Heart left ventricle (tissue), 16 donors: ENCODE measurements around the gene PDCD7. TPM values are rescaled to one million over a fixed set of nuclear protein-coding genes. Genes with fewer than 3 reads are reported as not detected.
"Not testable (repeated sequence)": the region's sequence is repeated elsewhere in the genome, so short reads cannot be mapped to it uniquely, and the experiment has no call there.

Experiments
- ATAC-seq, 4 donors: fragments of 200-7000 bp; cut with Tn5 transposase; one replicate each; pipeline ENCODE4 v1.9.1; 2020 to 2022; ENCODE audit warnings: moderate library complexity in 4 of 4, mild to moderate bottlenecking in 3 of 4, moderate number of reproducible peaks in 1 of 4
- DNase-seq, 5 donors: peaks; one replicate each; pipeline ENCODE4 v3.0.0-alpha.2; 2020
- H3K27ac ChIP-seq, 12 donors: fragments of 200-600 bp; sonication (generic) in 4 of 12; one replicate each; pipeline versions ENCODE4 v1.5.0 to v1.8.0; 2016 to 2022; ENCODE audit warnings: mild to moderate bottlenecking in 2 of 12
- H3K27me3 ChIP-seq, 9 donors: fragments of 200-600 bp; sonication (generic) in 2 of 9; one replicate each; pipeline versions ENCODE4 v1.5.1 to v1.8.0; 2016 to 2022; ENCODE audit warnings: mild to moderate bottlenecking in 3 of 9
- H3K36me3 ChIP-seq, 9 donors: fragments of 200-600 bp; sonication (generic) in 2 of 9; one replicate each; pipeline versions ENCODE4 v1.5.0 to v1.8.0; 2018 to 2022; ENCODE audit warnings: mild to moderate bottlenecking in 2 of 9
- H3K4me1 ChIP-seq, 12 donors: fragments of 200-600 bp; sonication (generic) in 4 of 12; one replicate each; pipeline versions ENCODE4 v1.5.0 to v1.8.0; 2016 to 2022; ENCODE audit warnings: mild to moderate bottlenecking in 3 of 12
- H3K4me3 ChIP-seq, 12 donors: fragments of 200-600 bp; sonication (generic) in 4 of 12; one replicate each; pipeline versions ENCODE4 v1.5.0 to v1.8.0; 2017 to 2022; ENCODE audit warnings: mild to moderate bottlenecking in 9 of 12, moderate library complexity in 4 of 12
- H3K9me3 ChIP-seq, 12 donors: fragments of 200-600 bp; sonication (generic) in 4 of 12; one replicate each; pipeline versions ENCODE4 v1.5.0 to v1.8.0; 2016 to 2022; ENCODE audit warnings: mild to moderate bottlenecking in 1 of 12
- CTCF ChIP-seq, 12 donors: fragments of 200-600 bp; sonication (generic) in 4 of 12; IDR thresholded peaks; one replicate each; pipeline versions ENCODE4 v1.5.0 to v1.8.0; 2018 to 2022; ENCODE audit warnings: antibody characterized with exemption in 12 of 12, mild to moderate bottlenecking in 5 of 12
- POLR2A ChIP-seq, 2 donors: fragments of 450-650 bp; IDR thresholded peaks; one replicate each; pipeline ENCODE4 v1.6.1; 2017; ENCODE audit warnings: antibody characterized with exemption in 2 of 2, mild to moderate bottlenecking in 2 of 2, moderate library complexity in 2 of 2
- WGBS, 4 donors: extraction: QIAGEN DNeasy Blood & Tissue Kit in 2 of 4; methylation state at CpG; one replicate each; pipeline versions ENCODE4 v1.1.5 to v1.1.7; 2013 to 2018; 5-methylcytosine and 5-hydroxymethylcytosine counted together
- intact Hi-C, 10 donors: fragments of 100-400 bp; cut with DNase I; formaldehyde crosslinking; loops; one replicate each; pipeline versions ENCODE4 v1.11.1 to v1.14.2; 2022
- polyA plus RNA-seq, 2 donors: library from polyadenylated mRNA; stranded (reverse); fragments of 200-250 nt; gene quantifications; one replicate each; pipeline ENCODE4 v1.2.3, GENCODE V29; 2013
- total RNA-seq, 9 donors: library from RNA; depleted of rRNA in 2 of 9; stranded (reverse); fragments of >200 nt in 2 of 9; fragmentation: NEBNext Ultra II Directional in 3 of 9; extraction: Animal tissue kit (Norgen Biotek cat#: 25700) in 3 of 9; gene quantifications; one replicate each; pipeline versions ENCODE4 v1.1.0 to v1.2.4, GENCODE V29; 2016 to 2023
- donor health status: ischemic (EF 13 %, LVEDD 7.1; RV severe dilation, severe dysfunction).
- donor health status: healthy with polysubstance abuse.
- donor health status: DM: no; HTN: yes; CAD: no.
- donor health status: DM: no; HTN: no; CAD: no.
- donor health status: ischemic (EF 25% LVEDD 6.9; RV normal size, moderate dysfunction).
- donor health status: ischemic (EF 25% LVEDD 5.7; RV mildly dilated, moderate dysfunction).
- donor health status: healthy.
- donor health status: DM: yes; HTN: yes; CAD: no.
- donor health status: ischemic (EF 35%, LVEDD 5.7; RV mildly dilated, moderate dysfunction).
- donor health status: nonischemic (EF 11% LVEDD 7.7; RV severe dilation, severe dysfunction).
- donor health status: DM: yes; HTN: yes; CAD: no.
- donor health status: PGD.
- donor health status: ischemic (EF 29% LVEDD 5.4; RV normal size, mild dysfunction).
- donor health status: nonischemic (EF 23%, LVEDD 6.1; RV moderate dilation, normal function).

Gene PDCD7
- total and polyA plus RNA-seq, 11 donors: 9.5 to 21.9 (median 13.7) TPM

- peak in 2 of 4 donors; percentile 15 to 30 for ATAC-seq
- no peaks in the 10 kb centered on the region for H3K27me3 ChIP-seq
- H3K36me3 ChIP-seq: peaks cover 0 to 84% (median 55%) of the 10 kb centered on the region in 9 donors
- intact Hi-C loops: loop anchor here in 9 of 10 donors (1.0 to 5.0 kb wide), 4 partner anchors 47 to 70 kb away; no protein-coding TSS in a partner anchor
- TF ChIP-seq CTCF (IDR thresholded peaks at IDR 0.05): peak in 2 of 12 donors; percentile 2 to 6
- no peak for TF ChIP-seq POLR2A (IDR thresholded peaks at IDR 0.05)
- no peak overlapping the region for H3K4me3 ChIP-seq
- WGBS, 4 donors: 63 to 80% (median 75%) methylated on average over 33 to 75 of the region's 75 CpGs
- DNase-seq: no peak
- H3K9me3 ChIP-seq: no peaks in the 10 kb centered on the region
- no peak overlapping the region for H3K27ac ChIP-seq
- peaks cover 0 to 5% (median 0%) of the 10 kb centered on the region in 12 donors for H3K4me1 ChIP-seq
These were observed 31.5 kb downstream of the PDCD7 start for GRCh38 chr15:65101891-65102708.

- WGBS, 4 donors: 39 to 49% (median 42%) methylated on average over 9 of the region's 9 CpGs
- TF ChIP-seq CTCF (IDR thresholded peaks at IDR 0.05) (peak; percentile 64 to 81 (median 74)), POLR2A (IDR thresholded peaks at IDR 0.05) (no peak)
- H3K27ac ChIP-seq: no peak overlapping the region
These were observed 32.2 kb downstream of the PDCD7 start for GRCh38 chr15:65101411-65101890.

DNA sequence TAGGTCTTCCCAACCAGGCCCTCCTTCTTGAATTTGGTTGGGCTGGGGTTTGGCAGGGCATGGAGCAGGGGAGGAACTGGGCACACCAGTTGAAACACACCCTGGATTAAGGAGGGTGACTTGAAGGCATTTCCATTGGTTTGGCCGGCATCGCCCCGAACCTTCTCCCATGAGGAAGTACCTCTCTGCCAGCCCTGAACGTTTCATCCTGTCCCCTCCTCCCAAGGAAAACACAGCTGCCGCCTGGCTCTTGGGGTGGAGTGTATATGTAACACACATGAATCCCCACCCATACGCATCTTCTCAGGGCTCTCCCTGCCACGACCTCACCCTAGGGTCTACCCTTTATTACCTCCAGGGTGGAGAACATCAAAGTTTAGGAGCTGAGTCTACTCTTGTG is 33.2 kb downstream of the PDCD7 start:
- ATAC-seq (no peak), DNase-seq (no peak)
- no peak for TF ChIP-seq CTCF (IDR thresholded peaks at IDR 0.05)
- TF ChIP-seq POLR2A (IDR thresholded peaks at IDR 0.05): no peak
- intact Hi-C loops: loop anchor here in 5 of 10 donors (2.0 to 5.0 kb wide), 3 partner anchors 46 to 68 kb away; no protein-coding TSS in a partner anchor
- H3K27ac ChIP-seq: no peak overlapping the region
- peaks cover 0 to 5% (median 0%) of the 10 kb centered on the region in 12 donors for H3K4me1 ChIP-seq
- no peaks in the 10 kb centered on the region for H3K9me3 ChIP-seq
- no peaks in the 10 kb centered on the region for H3K27me3 ChIP-seq
- 85 to 90% (median 88%) methylated on average over 7 of the region's 7 CpGs for WGBS, 4 donors
- H3K36me3 ChIP-seq: peaks cover 0 to 75% (median 46%) of the 10 kb centered on the region in 9 donors
- H3K4me3 ChIP-seq: no peak overlapping the region

More at GRCh38 chr15:65101411-65101890, 32.2 kb downstream of the PDCD7 start:
- Histone ChIP-seq H3K36me3 (peaks cover 0 to 85% (median 53%) of the 10 kb centered on the region in 9 donors), H3K4me3 (no peak overlapping the region), H3K27me3 (no peaks in the 10 kb centered on the region), H3K9me3 (no peaks in the 10 kb centered on the region), H3K4me1 (peaks cover 0 to 5% (median 0%) of the 10 kb centered on the region in 12 donors)
- intact Hi-C loops: loop anchor here in 9 of 10 donors (1.0 to 5.0 kb wide), 4 partner anchors 47 to 69 kb away; no protein-coding TSS in a partner anchor
- DNase-seq: peak; percentile 65 to 77 (median 69)
- peak in 3 of 4 donors; percentile 67 to 76 (median 74) for ATAC-seq

GRCh38 chr15:65099801-65100200 is 33.8 kb downstream of the PDCD7 start:
- H3K36me3 ChIP-seq: peaks cover 0 to 68% (median 40%) of the 10 kb centered on the region in 9 donors
- DNase-seq, H3K27me3 ChIP-seq, H3K9me3 ChIP-seq, H3K4me1 ChIP-seq, ATAC-seq, H3K4me3 ChIP-seq, H3K27ac ChIP-seq: not testable (repeated sequence)
- intact Hi-C loops: loop anchor here in 5 of 10 donors (2.0 to 5.0 kb wide), 3 partner anchors 45 to 68 kb away; no protein-coding TSS in a partner anchor
- WGBS, 4 donors: 92 to 96% (median 95%) methylated on average over 10 of the region's 10 CpGs
